GM12878 (cell line): Measurements from ENCODE around the gene CRYBA2. TPM values are rescaled to one million over a fixed set of nuclear protein-coding genes. Genes with fewer than 3 reads are reported as not detected.

Experiments used
- ATAC-seq: fragments of 200-7000 bp; cut with Tn5 transposase; 3 replicates; pipeline ENCODE4 v1.9.1; 2020; ENCODE audit warnings: mild to moderate bottlenecking, moderate library complexity
- BruUV-seq: library from RNA; stranded (reverse); fragments of 400-500 nt; replicated peaks from 2 replicates; lab custom pipeline; 2021; lab: Mats Ljungman, UMichigan
- CTCF ChIA-PET: fragments of 300-600 bp; sonication (Branson Sonifier 250); formaldehyde crosslinking; extraction: SDS; loops from one replicate; lab custom pipeline; 2021; ENCODE audit warnings: inconsistent platforms; lab: Yijun Ruan, JAX
- POLR2A ChIA-PET: fragments of 350-600 bp; formaldehyde crosslinking; extraction: SDS; loops from one replicate; lab custom pipeline; 2021; ENCODE audit warnings: inconsistent platforms; lab: Charles Lee
- RAD21 ChIA-PET: fragments of 300-600 bp; sonication (Branson Sonifier 250); formaldehyde crosslinking; loops from one replicate; lab custom pipeline; 2023; ENCODE audit warnings: antibody characterized with exemption; ENCODE audit not compliant: unreplicated experiment; lab: Charles Lee
- SMC1A ChIA-PET: fragments of 300-600 bp; sonication (Branson Sonifier 250); formaldehyde crosslinking; loops from one replicate; lab custom pipeline; 2023; ENCODE audit not compliant: unreplicated experiment, uncharacterized antibody; lab: Charles Lee
- DNase-seq: peaks from one replicate; pipeline ENCODE4 v3.0.0-alpha.2; 2011; ENCODE audit warnings: low read depth, low spot score
- FAIRE-seq: peaks from 3 replicates; lab custom pipeline; 2011; peaks lifted over from hg19 to GRCh38; lab: Jason Lieb, UNC
- H2AFZ ChIP-seq: 2 replicates; pipeline ENCODE4 v1.6.0; 2011; ENCODE audit warnings: low read depth, low read length, control low read depth; ENCODE audit not compliant: control insufficient read depth
- H3K27ac ChIP-seq: 2 replicates; pipeline ENCODE4 v1.5.1; 2011; ENCODE audit warnings: control low read depth; ENCODE audit not compliant: control insufficient read depth, insufficient read depth
- H3K27me3 ChIP-seq, 2 experiments: replicated peaks in 1 of 2; 2 replicates each; pipeline versions ENCODE4 v1.6.0 to v1.6.1; 2011; ENCODE audit warnings: low read length in 1 of 2; ENCODE audit not compliant: control insufficient read depth in 2 of 2, insufficient read depth in 2 of 2
- H3K36me3 ChIP-seq, 2 experiments: 2 replicates each; pipeline ENCODE4 v1.5.1; 2011; ENCODE audit warnings: low read length in 1 of 2; ENCODE audit not compliant: control insufficient read depth in 2 of 2, insufficient read depth in 2 of 2
- H3K4me1 ChIP-seq: 2 replicates; pipeline ENCODE4 v1.6.1; 2011; ENCODE audit warnings: mild to moderate bottlenecking, low read length, moderate library complexity, mixed read lengths; ENCODE audit not compliant: control insufficient read depth, insufficient read depth
- H3K4me2 ChIP-seq: 2 replicates; pipeline ENCODE4 v1.6.0; 2011; ENCODE audit warnings: control low read depth; ENCODE audit not compliant: control insufficient read depth, insufficient read depth
- H3K4me3 ChIP-seq: fragments of 200-600 bp; sonication (generic); 2 replicates; pipeline ENCODE4 v1.5.1; 2016
- H3K79me2 ChIP-seq: 2 replicates; pipeline ENCODE4 v1.6.0; 2011; ENCODE audit warnings: low read length; ENCODE audit not compliant: control insufficient read depth, insufficient read depth
- H3K9ac ChIP-seq: 2 replicates; pipeline ENCODE4 v1.8.0; 2011; ENCODE audit warnings: low read length, control low read depth, mixed read lengths; ENCODE audit not compliant: control insufficient read depth, insufficient read depth
- H3K9me3 ChIP-seq: replicated peaks from 3 replicates; pipeline ENCODE4 v1.5.1; 2011; ENCODE audit warnings: mild to moderate bottlenecking, low read length; ENCODE audit not compliant: control insufficient read depth, insufficient read depth
- H4K20me1 ChIP-seq: 2 replicates; pipeline ENCODE4 v1.6.0; 2011; ENCODE audit not compliant: control insufficient read depth, insufficient read depth
- EP300 ChIP-seq, 2 experiments: fragments of 150-350 bp in 1 of 2; IDR thresholded peaks; 2 replicates each; pipeline ENCODE4 v1.6.1; 2011 to 2012; ENCODE audit warnings: low read depth in 2 of 2, low read length in 2 of 2, borderline replicate concordance in 1 of 2, improper control_type of control experiment in 1 of 2, inconsistent platforms in 1 of 2; ENCODE audit not compliant: control insufficient read depth in 1 of 2
- EZH2 ChIP-seq: IDR thresholded peaks from 2 replicates; pipeline ENCODE4 v1.6.1; 2012; ENCODE audit warnings: low read depth, mild to moderate bottlenecking, control low read depth, inconsistent platforms, low read length, borderline replicate concordance; ENCODE audit not compliant: control insufficient read depth
- HDAC2 ChIP-seq: fragments of 200-600 bp; sonication (generic); IDR thresholded peaks from 2 replicates; pipeline ENCODE4 v1.6.1; 2017
- MYB ChIP-seq: fragments of 150-350 bp; IDR thresholded peaks from 2 replicates; pipeline ENCODE4 v1.6.1; 2014; ENCODE audit warnings: mild to moderate bottlenecking, low read depth, low read length, borderline replicate concordance
- NFYB ChIP-seq: IDR thresholded peaks from 2 replicates; pipeline ENCODE4 v1.6.1; 2011; ENCODE audit warnings: low read depth, mild to moderate bottlenecking, low read length, improper control_type of control experiment, moderate library complexity; ENCODE audit not compliant: insufficient read depth
- RAD21 ChIP-seq: IDR thresholded peaks from 2 replicates; pipeline ENCODE4 v1.6.1; 2011; ENCODE audit warnings: mild to moderate bottlenecking, low read depth, low read length, moderate library complexity; ENCODE audit not compliant: insufficient read depth
- SMC3 ChIP-seq: IDR thresholded peaks from 2 replicates; pipeline ENCODE4 v1.6.1; 2011; ENCODE audit warnings: low read length, improper control_type of control experiment, borderline replicate concordance
- ZNF207 ChIP-seq: fragments of 450-650 bp; IDR thresholded peaks from 2 replicates; pipeline ENCODE4 v1.6.1; 2014; ENCODE audit warnings: antibody characterized with exemption, mild to moderate bottlenecking, borderline replicate concordance
- WGBS: methylation state at CpG from one replicate; pipeline ENCODE4 v1.1.6; 2016; ENCODE audit warnings: low lambda C conversion rate; ENCODE audit not compliant: insufficient replicate concordance, insufficient coverage; ENCODE audit errors: missing lambda C conversion rate; 5-methylcytosine and 5-hydroxymethylcytosine counted together
- in situ Hi-C: fragments of 300-500 bp; cut with MboI; formaldehyde crosslinking; loops from 9 replicates; pipeline ENCODE4 v1.14.3; 2018; ENCODE audit warnings: mixed read lengths
- intact Hi-C: fragments of 100-400 bp; cut with micrococcal nuclease; formaldehyde crosslinking; loops from one replicate; pipeline ENCODE4 v1.14.2; 2022; ENCODE audit not compliant: unreplicated experiment
- polyA plus RNA-seq, 11 experiments: library from polyadenylated mRNA; depleted of rRNA in 4 of 11; unstranded in 6 of 11; stranded (reverse) in 5 of 11; fragments of >200 nt; fragmentation: Nextera tagmentation in 4 of 11; fragmentation: Illumina TruSeq in 1 of 11; extraction: Ambion mirVana in 4 of 11; extraction: Trizol in 1 of 11; gene quantifications; 1 replicate in 1 of 11; 2 replicates in 10 of 11; pipeline versions ENCODE4 v1.2.1 to v1.2.3, GENCODE V29; 2011 to 2016; ENCODE audit warnings: inconsistent platforms in 2 of 11, missing spikeins in 2 of 11, low read depth in 1 of 11
- total RNA-seq, 4 experiments: library from RNA; depleted of rRNA in 3 of 4; stranded (reverse); fragments of >200 nt in 3 of 4; fragmentation: Illumina TruSeq in 1 of 4; extraction: Trizol in 1 of 4; gene quantifications; 2 replicates each; pipeline versions ENCODE4 v1.2.1 to v1.2.3, GENCODE V29; 2013 to 2021
- TF ChIP-seq, protein P1 (sequence below), 3 experiments: IDR thresholded peaks in 2 of 3; conservative IDR thresholded peaks in 1 of 3; 2 replicates each; pipeline ENCODE4 v1.5.1; 2011; ENCODE audit warnings: low read depth in 3 of 3, low read length in 3 of 3, mild to moderate bottlenecking in 3 of 3, control low read depth in 2 of 3, moderate library complexity in 2 of 3, inconsistent platforms in 1 of 3, mixed read lengths in 1 of 3; ENCODE audit not compliant: control insufficient read depth in 2 of 3, insufficient read depth in 1 of 3; ENCODE audit errors: extremely low read depth in 1 of 3
- TF ChIP-seq, protein P2 (sequence below): fragments of 450-650 bp; conservative IDR thresholded peaks from 2 replicates; pipeline ENCODE4 v1.6.1; 2017; ENCODE audit warnings: mild to moderate bottlenecking, moderate library complexity

CRYBA2 gene
- total and polyA plus RNA-seq, 10 of the 15 experiments (the other 5 are each of a cell fraction or from before 2014, with no cell fraction given) = not detected

DNA sequence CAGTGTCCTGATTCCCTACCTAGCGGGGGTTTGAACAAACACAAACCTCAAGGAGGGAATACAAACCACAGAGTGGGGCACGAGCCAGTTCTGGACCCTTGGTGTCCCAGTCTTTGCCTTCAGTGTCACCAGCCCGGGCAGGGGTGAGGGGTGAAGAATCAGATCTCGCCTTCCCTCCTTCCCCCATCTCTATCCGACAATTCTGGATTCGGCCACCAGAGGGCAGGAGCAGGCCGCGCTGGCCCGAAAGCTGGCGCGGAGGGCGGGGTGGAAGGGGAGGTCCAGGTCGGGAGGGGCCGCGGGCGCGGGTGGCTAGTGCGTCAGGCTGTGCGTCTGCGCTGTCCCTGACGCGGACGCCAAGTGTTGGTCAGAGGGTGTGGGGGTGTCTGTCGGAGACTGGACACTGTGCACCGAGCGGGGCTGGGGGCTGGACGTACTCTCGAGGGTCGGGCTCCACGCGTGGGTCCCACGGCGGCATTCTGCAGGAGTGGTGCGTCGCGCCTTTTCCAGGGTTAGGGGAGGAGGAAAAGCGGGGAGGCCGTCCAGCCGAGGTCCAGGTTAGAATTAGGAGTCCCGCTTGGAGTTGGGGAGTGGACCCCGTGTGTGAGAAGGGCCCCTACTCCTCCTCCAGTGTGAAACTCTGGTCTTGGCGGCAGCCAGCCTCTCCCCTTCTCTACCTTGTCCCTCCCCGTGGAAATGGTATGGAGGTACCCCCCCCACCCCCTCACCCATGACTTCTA, 2.9 kb upstream of the CRYBA2 start:
- POLR2A ChIA-PET = no interaction called here
- TF ChIP-seq, protein P1, sequence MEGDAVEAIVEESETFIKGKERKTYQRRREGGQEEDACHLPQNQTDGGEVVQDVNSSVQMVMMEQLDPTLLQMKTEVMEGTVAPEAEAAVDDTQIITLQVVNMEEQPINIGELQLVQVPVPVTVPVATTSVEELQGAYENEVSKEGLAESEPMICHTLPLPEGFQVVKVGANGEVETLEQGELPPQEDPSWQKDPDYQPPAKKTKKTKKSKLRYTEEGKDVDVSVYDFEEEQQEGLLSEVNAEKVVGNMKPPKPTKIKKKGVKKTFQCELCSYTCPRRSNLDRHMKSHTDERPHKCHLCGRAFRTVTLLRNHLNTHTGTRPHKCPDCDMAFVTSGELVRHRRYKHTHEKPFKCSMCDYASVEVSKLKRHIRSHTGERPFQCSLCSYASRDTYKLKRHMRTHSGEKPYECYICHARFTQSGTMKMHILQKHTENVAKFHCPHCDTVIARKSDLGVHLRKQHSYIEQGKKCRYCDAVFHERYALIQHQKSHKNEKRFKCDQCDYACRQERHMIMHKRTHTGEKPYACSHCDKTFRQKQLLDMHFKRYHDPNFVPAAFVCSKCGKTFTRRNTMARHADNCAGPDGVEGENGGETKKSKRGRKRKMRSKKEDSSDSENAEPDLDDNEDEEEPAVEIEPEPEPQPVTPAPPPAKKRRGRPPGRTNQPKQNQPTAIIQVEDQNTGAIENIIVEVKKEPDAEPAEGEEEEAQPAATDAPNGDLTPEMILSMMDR (IDR thresholded peaks at IDR 0.05 in 2 of 3, conservative IDR thresholded peaks at IDR 0.05 in 1 of 3; ENCODE audit: control insufficient read depth in 2 of 3, extremely low read depth in 1 of 3, insufficient read depth in 1 of 3, low read depth in 3 of 3, low read length in 3 of 3) = peak; percentile 78 to 88 (median 82)
- TF ChIP-seq EP300 (IDR thresholded peaks at IDR 0.05; ENCODE audit: borderline replicate concordance in 1 of 2, control insufficient read depth in 1 of 2, low read depth in 2 of 2, low read length in 2 of 2) (no peak), RAD21 (peak; percentile 72), MYB (no peak), ZNF207 (no peak), EZH2 (0 out of 2 replicates have a peak, but pooled peaks have one; percentile 52), HDAC2 (no peak), NFYB (no peak), SMC3 (peak; percentile 54)
- TF ChIP-seq, protein P2, sequence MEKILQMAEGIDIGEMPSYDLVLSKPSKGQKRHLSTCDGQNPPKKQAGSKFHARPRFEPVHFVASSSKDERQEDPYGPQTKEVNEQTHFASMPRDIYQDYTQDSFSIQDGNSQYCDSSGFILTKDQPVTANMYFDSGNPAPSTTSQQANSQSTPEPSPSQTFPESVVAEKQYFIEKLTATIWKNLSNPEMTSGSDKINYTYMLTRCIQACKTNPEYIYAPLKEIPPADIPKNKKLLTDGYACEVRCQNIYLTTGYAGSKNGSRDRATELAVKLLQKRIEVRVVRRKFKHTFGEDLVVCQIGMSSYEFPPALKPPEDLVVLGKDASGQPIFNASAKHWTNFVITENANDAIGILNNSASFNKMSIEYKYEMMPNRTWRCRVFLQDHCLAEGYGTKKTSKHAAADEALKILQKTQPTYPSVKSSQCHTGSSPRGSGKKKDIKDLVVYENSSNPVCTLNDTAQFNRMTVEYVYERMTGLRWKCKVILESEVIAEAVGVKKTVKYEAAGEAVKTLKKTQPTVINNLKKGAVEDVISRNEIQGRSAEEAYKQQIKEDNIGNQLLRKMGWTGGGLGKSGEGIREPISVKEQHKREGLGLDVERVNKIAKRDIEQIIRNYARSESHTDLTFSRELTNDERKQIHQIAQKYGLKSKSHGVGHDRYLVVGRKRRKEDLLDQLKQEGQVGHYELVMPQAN = no peak
- FAIRE-seq = no peak

More for the DNA sequence above, 2.9 kb upstream of the CRYBA2 start:
- in situ Hi-C loops = no loop called here
- H3K79me2 ChIP-seq = no peaks in the 10 kb centered on the region
- SMC1A ChIA-PET = interaction anchor here (0.6 kb wide), 1 partner anchor 62 kb away, joined by 3 read pairs; no protein-coding TSS in a partner anchor
- H3K36me3 ChIP-seq = no peaks in the 10 kb centered on the region
- peak; percentile 90 for ATAC-seq
- DNase-seq = no peak
- intact Hi-C loops = no loop called here
- CTCF ChIA-PET = interaction anchor here (0.7 to 3.3 kb wide), 15 partner anchors 12 to 303 kb away, joined by 3 to 13 read pairs (median 4); no protein-coding TSS in a partner anchor
- WGBS = 15% methylated on average over 34 of the region's 43 CpGs
- peak overlapping the region; percentile 74 for H3K4me2 ChIP-seq
- H3K9ac ChIP-seq = no peak overlapping the region
- RAD21 ChIA-PET = interaction anchor here (1.1 to 1.7 kb wide), 6 partner anchors 34 to 158 kb away, joined by 3 to 5 read pairs (median 4); no protein-coding TSS in a partner anchor
- H3K4me1 ChIP-seq = no peaks in the 10 kb centered on the region
- no peaks in the 10 kb centered on the region for H3K9me3 ChIP-seq
- no TSS peak for BruUV-seq
- no peak overlapping the region for H2AFZ ChIP-seq
- no peak overlapping the region for H3K27ac ChIP-seq
- H4K20me1 ChIP-seq = no peaks in the 10 kb centered on the region
- H3K4me3 ChIP-seq = no peak overlapping the region
- peaks cover 22 to 32% of the 10 kb centered on the region in 2 experiments for H3K27me3 ChIP-seq
